GM21447 (cell line): ENCODE results near the gene TMEM151A.

Experiments
- ATAC-seq: cut with Tn5 transposase; IDR thresholded peaks from one replicate; pipeline ENCODE4 v1.9.1; 2021; ENCODE audit not compliant: unreplicated experiment

Gene TMEM151A

GRCh38 chr11:66334605-66335442, 43.1 kb downstream of the TMEM151A start:
- ATAC-seq, result no peak

- no peak for ATAC-seq
Observed at GRCh38 chr11:66335531-66336233, 44.0 kb downstream of the TMEM151A start.

GRCh38 chr11:66336234-66337102, 44.8 kb downstream of the TMEM151A start, which contains the start of gene RIN1:
Gene RIN1 (minus strand): TSS chr11:66336434. CDS start chr11:66336402, 32 bp downstream.
- ATAC-seq, result peak; percentile 76

- no peak for ATAC-seq
Observed at GRCh38 chr11:66337103-66337899, 45.6 kb downstream of the TMEM151A start.

- ATAC-seq, result no peak
Observed at GRCh38 chr11:66338276-66339161, 46.8 kb downstream of the TMEM151A start.

GRCh38 chr11:66339162-66339675, 47.5 kb downstream of the TMEM151A start:
- ATAC-seq, result no peak

GRCh38 chr11:66339686-66340483, 48.2 kb downstream of the TMEM151A start:
- no peak for ATAC-seq

- no peak for ATAC-seq
Observed at GRCh38 chr11:66340596-66341501, 49.2 kb downstream of the TMEM151A start.

- no peak for ATAC-seq
Observed at GRCh38 chr11:66341502-66342126, 49.9 kb downstream of the TMEM151A start.

- no peak for ATAC-seq
Observed at GRCh38 chr11:66343176-66343575, 51.5 kb downstream of the TMEM151A start.

GRCh38 chr11:66344550-66345315, 53.0 kb downstream of the TMEM151A start, which contains the start of gene BRMS1:
Gene BRMS1 (minus strand): TSS chr11:66345104. CDS start chr11:66342234, 2,870 bp downstream.
- ATAC-seq, result peak; percentile 74

- ATAC-seq, result no peak
Observed at GRCh38 chr11:66345316-66345649, 53.6 kb downstream of the TMEM151A start.
